Colonic mucosa (tissue), 4 donors: ENCODE data around the gene CCNB2. TPM values are rescaled to one million over a fixed set of nuclear protein-coding genes. Genes with fewer than 3 reads are reported as not detected.

Source experiments
- DNase-seq: peaks from one replicate; pipeline ENCODE4 v3.0.0-alpha.2; 2020
- H3K27ac ChIP-seq: fragments of 200-600 bp; one replicate; pipeline ENCODE4 v1.8.0; 2021
- H3K27me3 ChIP-seq: fragments of 200-600 bp; one replicate; pipeline ENCODE4 v1.8.0; 2021
- H3K36me3 ChIP-seq: fragments of 200-600 bp; one replicate; pipeline ENCODE4 v1.8.0; 2021
- H3K4me1 ChIP-seq: fragments of 200-600 bp; one replicate; pipeline ENCODE4 v1.8.0; 2021; ENCODE audit warnings: mild to moderate bottlenecking
- H3K4me3 ChIP-seq: fragments of 200-600 bp; one replicate; pipeline ENCODE4 v1.8.0; 2021
- H3K9ac ChIP-seq, 2 donors: one replicate each; pipeline ENCODE4 v1.7.0; 2013; ENCODE audit warnings: control low read depth in 2 of 2, low read depth in 2 of 2, low read length in 2 of 2
- H3K9me3 ChIP-seq: fragments of 200-600 bp; one replicate; pipeline ENCODE4 v1.8.0; 2021
- intact Hi-C: fragments of 100-400 bp; cut with DNase I; formaldehyde crosslinking; loops from one replicate; pipeline ENCODE4 v1.14.1; 2022
- total RNA-seq, 2 donors: library from RNA; stranded (reverse); fragmentation: NEBNext Ultra II Directional in 1 of 2; extraction: Animal tissue kit (Norgen Biotek cat#: 25700) in 1 of 2; gene quantifications; one replicate each; pipeline ENCODE4 v1.2.1, GENCODE V29; 2021
- TF ChIP-seq, protein P1 (sequence below): fragments of 200-600 bp; IDR thresholded peaks from one replicate; pipeline ENCODE4 v1.8.0; 2022; ENCODE audit warnings: antibody characterized with exemption, mild to moderate bottlenecking
- donor health status: healthy.
- donor health status: DM: no; HTN: no; CAD: no.
- donor health status: DM: no; HTN: no; CAD: no.

Gene CCNB2
- 10 to 100 TPM; 22.7 to 64.0 TPM for total RNA-seq

DNA sequence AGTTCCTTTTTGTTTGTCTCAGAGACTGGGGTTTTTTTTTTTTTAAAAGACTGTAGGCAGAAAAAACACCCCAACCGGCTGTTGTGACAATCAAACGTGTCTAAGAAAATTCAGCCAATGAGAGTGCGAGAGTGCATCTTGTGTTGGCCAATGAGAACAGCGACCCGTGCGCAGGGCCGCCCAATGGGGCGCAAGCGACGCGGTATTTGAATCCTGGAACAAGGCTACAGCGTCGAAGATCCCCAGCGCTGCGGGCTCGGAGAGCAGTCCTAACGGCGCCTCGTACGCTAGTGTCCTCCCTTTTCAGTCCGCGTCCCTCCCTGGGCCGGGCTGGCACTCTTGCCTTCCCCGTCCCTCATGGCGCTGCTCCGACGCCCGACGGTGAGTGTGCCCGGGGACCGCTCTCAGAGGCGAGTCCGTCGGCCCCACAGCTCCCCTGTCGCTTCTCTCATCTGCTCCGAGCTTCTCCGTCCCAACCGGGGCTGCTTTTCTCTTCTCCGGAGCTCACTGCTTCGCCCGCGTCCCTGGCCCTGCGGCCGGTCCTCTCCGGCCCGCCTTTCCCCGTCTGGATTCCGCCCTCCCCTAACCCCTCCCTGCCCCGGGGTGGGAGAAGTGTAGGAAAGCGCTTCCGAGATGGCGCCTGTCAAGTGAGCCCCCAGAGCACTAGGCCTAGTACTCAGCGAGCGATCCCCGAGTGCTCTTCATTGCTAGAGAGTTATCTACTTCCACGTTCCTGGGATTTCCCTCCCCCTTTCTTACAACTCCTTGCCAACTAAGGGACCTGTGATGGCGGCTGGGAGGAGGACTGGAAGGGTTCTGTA is at the start of gene CCNB2:
Gene CCNB2, plus strand, starts transcription at position 235 of the 821 bp plus-strand sequence. Its CDS starts 123 bp downstream, at position 358.
- peaks cover 3% of the 10 kb centered on the region for H3K4me1 ChIP-seq
- TF ChIP-seq, protein P1, sequence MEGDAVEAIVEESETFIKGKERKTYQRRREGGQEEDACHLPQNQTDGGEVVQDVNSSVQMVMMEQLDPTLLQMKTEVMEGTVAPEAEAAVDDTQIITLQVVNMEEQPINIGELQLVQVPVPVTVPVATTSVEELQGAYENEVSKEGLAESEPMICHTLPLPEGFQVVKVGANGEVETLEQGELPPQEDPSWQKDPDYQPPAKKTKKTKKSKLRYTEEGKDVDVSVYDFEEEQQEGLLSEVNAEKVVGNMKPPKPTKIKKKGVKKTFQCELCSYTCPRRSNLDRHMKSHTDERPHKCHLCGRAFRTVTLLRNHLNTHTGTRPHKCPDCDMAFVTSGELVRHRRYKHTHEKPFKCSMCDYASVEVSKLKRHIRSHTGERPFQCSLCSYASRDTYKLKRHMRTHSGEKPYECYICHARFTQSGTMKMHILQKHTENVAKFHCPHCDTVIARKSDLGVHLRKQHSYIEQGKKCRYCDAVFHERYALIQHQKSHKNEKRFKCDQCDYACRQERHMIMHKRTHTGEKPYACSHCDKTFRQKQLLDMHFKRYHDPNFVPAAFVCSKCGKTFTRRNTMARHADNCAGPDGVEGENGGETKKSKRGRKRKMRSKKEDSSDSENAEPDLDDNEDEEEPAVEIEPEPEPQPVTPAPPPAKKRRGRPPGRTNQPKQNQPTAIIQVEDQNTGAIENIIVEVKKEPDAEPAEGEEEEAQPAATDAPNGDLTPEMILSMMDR, result no peak
- intact Hi-C loops, result no loop called here
- no peaks in the 10 kb centered on the region for H3K27me3 ChIP-seq
- H3K27ac ChIP-seq, result peak within 1 kb of the TSS; percentile 7
- H3K9me3 ChIP-seq, result no peaks in the 10 kb centered on the region
- peak within 1 kb of the TSS; percentile 72 to 75 for H3K9ac ChIP-seq
- peak within 1 kb of the TSS; percentile 58 for H3K4me3 ChIP-seq
- H3K36me3 ChIP-seq, result no peaks in the 10 kb centered on the region
- DNase-seq, result peak; percentile 90

DNA sequence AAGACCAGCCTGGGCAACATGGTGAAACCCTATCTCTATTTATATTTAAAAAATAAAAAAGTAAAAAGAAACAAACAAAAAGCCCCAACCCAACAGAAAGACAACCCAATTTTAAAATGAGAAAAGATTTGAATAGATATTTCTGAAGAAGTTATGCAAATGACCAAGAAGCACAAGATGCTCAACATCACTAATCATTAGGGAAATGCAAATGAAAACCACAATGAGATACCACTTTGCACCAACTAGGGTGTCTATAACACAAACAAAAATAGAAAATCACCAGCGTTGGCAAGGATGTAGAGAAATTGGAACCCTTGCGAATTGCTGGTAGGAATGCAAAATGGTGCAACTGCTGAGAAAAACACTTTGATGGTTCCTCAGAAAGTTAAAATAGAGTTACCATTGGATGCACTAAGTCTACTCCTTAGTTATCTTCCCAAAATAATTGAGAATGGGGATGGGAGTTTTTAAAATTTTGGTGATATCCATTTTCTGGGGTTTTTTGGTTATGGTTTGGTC is 45.8 kb upstream of the CCNB2 start:
- no peaks in the 10 kb centered on the region for H3K27me3 ChIP-seq
- no peak overlapping the region for H3K4me3 ChIP-seq
- DNase-seq, result no peak
- no peaks in the 10 kb centered on the region for H3K9me3 ChIP-seq
- TF ChIP-seq, protein P1, result no peak
- H3K9ac ChIP-seq, result no peak overlapping the region
- no peaks in the 10 kb centered on the region for H3K4me1 ChIP-seq
- H3K27ac ChIP-seq, result no peak overlapping the region
- intact Hi-C loops, result no loop called here
- peaks cover 11% of the 10 kb centered on the region for H3K36me3 ChIP-seq

DNA sequence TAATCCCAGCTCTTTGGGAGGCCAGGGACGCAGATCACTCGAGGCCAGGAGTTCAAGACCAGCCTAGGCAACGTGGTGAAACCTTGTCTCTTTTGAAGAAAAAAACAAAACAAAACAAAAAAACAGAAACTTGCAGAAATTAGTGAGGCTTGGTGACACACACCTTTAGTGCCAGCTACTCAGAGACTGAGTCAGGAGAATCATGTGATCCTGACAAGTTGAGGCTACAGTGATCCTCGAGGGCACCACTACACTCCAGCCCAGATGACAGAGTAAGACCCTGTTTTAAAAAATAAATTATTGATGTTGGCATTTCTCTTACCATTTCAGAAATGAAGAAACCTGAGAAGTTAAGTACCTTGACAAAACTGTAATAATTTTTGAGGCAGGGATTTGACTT is 44.6 kb upstream of the CCNB2 start:
- intact Hi-C loops, result no loop called here
- H3K9ac ChIP-seq, result no peak overlapping the region
- H3K36me3 ChIP-seq, result peaks cover 11% of the 10 kb centered on the region
- H3K9me3 ChIP-seq, result no peaks in the 10 kb centered on the region
- H3K4me3 ChIP-seq, result no peak overlapping the region
- H3K4me1 ChIP-seq, result no peaks in the 10 kb centered on the region
- TF ChIP-seq, protein P1, result no peak
- H3K27me3 ChIP-seq, result no peaks in the 10 kb centered on the region
- DNase-seq, result no peak
- H3K27ac ChIP-seq, result no peak overlapping the region

DNA sequence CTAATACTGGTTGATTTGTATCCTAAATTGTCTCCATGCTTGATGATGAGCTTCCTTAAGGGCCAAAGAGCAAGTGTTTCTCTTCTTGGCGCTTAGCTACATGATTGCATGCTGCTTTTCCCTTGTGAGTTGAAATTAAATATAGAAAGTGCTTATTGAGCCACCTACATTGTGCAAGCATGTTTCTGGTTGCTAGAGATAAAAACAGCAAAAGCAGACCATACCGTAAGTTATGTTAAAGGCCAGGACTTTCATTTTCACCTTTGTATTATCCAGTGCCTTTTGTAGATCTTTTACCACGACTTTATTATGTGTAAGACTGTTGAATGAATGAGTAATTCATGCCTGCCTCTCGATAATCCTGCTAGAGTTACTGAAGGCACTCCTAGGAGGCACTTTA is 41.9 kb upstream of the CCNB2 start:
- Histone ChIP-seq H3K36me3 (peaks cover 11% of the 10 kb centered on the region), H3K4me1 (no peaks in the 10 kb centered on the region), H3K4me3 (no peak overlapping the region), H3K27me3 (no peaks in the 10 kb centered on the region), H3K9me3 (no peaks in the 10 kb centered on the region), H3K9ac (no peak overlapping the region), H3K27ac (no peak overlapping the region)
- TF ChIP-seq, protein P1, result no peak
- intact Hi-C loops, result no loop called here
- no peak for DNase-seq

DNA sequence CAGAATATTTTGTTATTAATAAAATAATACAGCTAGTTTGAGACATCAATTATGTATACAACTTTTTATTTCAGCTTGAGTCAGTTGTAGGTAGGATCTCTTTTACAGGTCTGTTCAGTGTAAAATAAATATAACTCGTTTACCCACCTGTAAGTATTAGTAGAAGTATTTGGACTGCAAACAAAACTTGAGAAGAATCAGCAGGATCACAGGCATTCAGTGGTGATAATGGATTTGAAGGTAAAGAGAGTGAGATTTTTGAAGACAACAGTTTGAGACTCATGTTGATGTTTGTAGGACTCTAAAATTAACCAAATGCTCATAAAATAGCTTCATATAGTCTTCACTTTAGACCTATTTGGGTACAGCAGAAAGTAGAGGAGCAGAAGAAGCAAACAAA is 35.5 kb upstream of the CCNB2 start:
- Histone ChIP-seq H3K27ac (no peak overlapping the region), H3K27me3 (no peaks in the 10 kb centered on the region), H3K4me1 (no peaks in the 10 kb centered on the region), H3K4me3 (no peak overlapping the region), H3K9me3 (no peaks in the 10 kb centered on the region), H3K36me3 (no peaks in the 10 kb centered on the region), H3K9ac (no peak overlapping the region)
- intact Hi-C loops, result no loop called here
- no peak for DNase-seq
- TF ChIP-seq, protein P1, result no peak
